Endodermal cell (in vitro differentiated cells): ENCODE measurements around the gene SFRP2. TPM values are rescaled to one million over a fixed set of nuclear protein-coding genes. Genes with fewer than 3 reads are reported as not detected.

Experiments used
- DNase-seq: peaks from one replicate; pipeline ENCODE4 v3.0.0-alpha.2; 2017
- H3K27ac ChIP-seq: 2 replicates; pipeline ENCODE4 v1.5.1; 2013; ENCODE audit warnings: mild to moderate bottlenecking, low read depth, low read length, moderate library complexity
- H3K27me3 ChIP-seq: 2 replicates; pipeline ENCODE4 v1.6.1; 2013; ENCODE audit warnings: mild to moderate bottlenecking, low read length, moderate library complexity; ENCODE audit not compliant: insufficient read depth, control insufficient read depth, poor library complexity, severe bottlenecking
- H3K36me3 ChIP-seq: 2 replicates; pipeline ENCODE4 v1.7.0; 2013; ENCODE audit warnings: mild to moderate bottlenecking, low read length, moderate library complexity; ENCODE audit not compliant: control insufficient read depth, insufficient read depth
- H3K4me1 ChIP-seq: one replicate; pipeline ENCODE4 v1.7.0; 2013; ENCODE audit warnings: low read length; ENCODE audit not compliant: control insufficient read depth, insufficient read depth
- H3K4me3 ChIP-seq: 2 replicates; pipeline ENCODE4 v1.5.1; 2013; ENCODE audit warnings: mild to moderate bottlenecking, low read length, moderate library complexity
- H3K9ac ChIP-seq: 2 replicates; pipeline ENCODE4 v1.6.1; 2013; ENCODE audit warnings: mild to moderate bottlenecking, low read length, moderate library complexity; ENCODE audit not compliant: poor library complexity, severe bottlenecking; ENCODE audit errors: extremely low read depth
- H3K9me3 ChIP-seq: 2 replicates; pipeline ENCODE4 v1.6.1; 2013; ENCODE audit warnings: mild to moderate bottlenecking, low read length, moderate library complexity; ENCODE audit not compliant: control insufficient read depth
- H3K27ac Mint-ChIP-seq: 2 replicates; pipeline ENCODE4 v1.8.0; 2020; ENCODE audit warnings: mixed read lengths
- H3K27me3 Mint-ChIP-seq: 2 replicates; pipeline ENCODE4 v1.8.0; 2021; ENCODE audit warnings: mild to moderate bottlenecking, mixed read lengths; ENCODE audit not compliant: insufficient read depth
- H3K36me3 Mint-ChIP-seq: 2 replicates; pipeline ENCODE4 v1.8.0; 2020; ENCODE audit warnings: low read depth, mixed read lengths
- H3K4me1 Mint-ChIP-seq: 2 replicates; pipeline ENCODE4 v1.8.0; 2020; ENCODE audit warnings: mixed read lengths
- H3K4me3 Mint-ChIP-seq: 2 replicates; pipeline ENCODE4 v1.8.0; 2020; ENCODE audit warnings: mild to moderate bottlenecking, moderate library complexity, mixed read lengths
- H3K9me3 Mint-ChIP-seq: 2 replicates; pipeline ENCODE4 v1.8.0; 2020; ENCODE audit warnings: mild to moderate bottlenecking, mixed read lengths
- CTCF ChIP-seq: fragments of 200-600 bp; sonication (generic); conservative IDR thresholded peaks from 2 replicates; pipeline ENCODE4 v1.5.0; 2021; ENCODE audit warnings: antibody characterized with exemption, mild to moderate bottlenecking
- WGBS, 2 experiments: methylation state at CpG; one replicate each; pipeline versions ENCODE4 v1.1.5 to v1.1.7; 2013; ENCODE audit warnings: missing lambda C conversion rate in 2 of 2, mixed read lengths in 1 of 2; ENCODE audit not compliant: insufficient coverage in 1 of 2, insufficient read length in 1 of 2; 5-methylcytosine and 5-hydroxymethylcytosine counted together
- total RNA-seq, 2 donors: library from RNA; stranded (reverse); fragmentation: NEBNext Ultra II Directional in 1 of 2; extraction: Animal tissue kit (Norgen Biotek cat#: 25700) in 1 of 2; gene quantifications; 2 replicates in 1 of 2; 3 replicates in 1 of 2; pipeline ENCODE4 v1.2.1, GENCODE V29; 2021

Gene SFRP2
- total RNA-seq, 2 donors from 2014 or later, result 5.3 to 69.1 TPM

GRCh38 chr4:153804722-153805121 is 15.8 kb upstream of the SFRP2 start:
- no peak overlapping the region for H3K27ac Mint-ChIP-seq
- no peak overlapping the region for H3K4me3 Mint-ChIP-seq
- Histone ChIP-seq H3K27ac (no peak overlapping the region), H3K9ac (no peak overlapping the region), H3K4me1 (peaks cover 3% of the 10 kb centered on the region), H3K4me3 (no peak overlapping the region), H3K9me3 (no peaks in the 10 kb centered on the region), H3K27me3 (peaks cover 9% of the 10 kb centered on the region), H3K36me3 (no peaks in the 10 kb centered on the region)
- no peaks in the 10 kb centered on the region for H3K36me3 Mint-ChIP-seq
- no peak for DNase-seq
- no peaks in the 10 kb centered on the region for H3K27me3 Mint-ChIP-seq
- 57 to 75% methylated on average over 1 to 3 of the region's 3 CpGs for WGBS, 2 experiments
- TF ChIP-seq CTCF, result no peak
- H3K9me3 Mint-ChIP-seq, result peaks cover 5% of the 10 kb centered on the region
- H3K4me1 Mint-ChIP-seq, result peaks cover 3% of the 10 kb centered on the region

- Histone ChIP-seq H3K9ac (no peak overlapping the region), H3K9me3 (no peaks in the 10 kb centered on the region), H3K4me3 (no peak overlapping the region), H3K27me3 (peaks cover 34% of the 10 kb centered on the region), H3K27ac (no peak overlapping the region), H3K36me3 (no peaks in the 10 kb centered on the region), H3K4me1 (peaks cover 4% of the 10 kb centered on the region)
- DNase-seq, result no peak
- Mint-ChIP-seq H3K9me3 (no peaks in the 10 kb centered on the region), H3K27ac (no peak overlapping the region), H3K4me3 (no peak overlapping the region), H3K36me3 (no peaks in the 10 kb centered on the region), H3K27me3 (peaks cover 4% of the 10 kb centered on the region), H3K4me1 (peaks cover 12% of the 10 kb centered on the region)
- TF ChIP-seq CTCF, result no peak
- 43 to 77% methylated on average over 1 to 2 of the region's 2 CpGs for WGBS, 2 experiments
These were observed 10.8 kb upstream of the SFRP2 start for GRCh38 chr4:153799694-153800074.

- DNase-seq, result no peak
- H3K4me1 Mint-ChIP-seq, result peaks cover 12% of the 10 kb centered on the region
- TF ChIP-seq CTCF, result no peak
- H3K36me3 ChIP-seq, result no peaks in the 10 kb centered on the region
- peaks cover 4% of the 10 kb centered on the region for H3K27me3 Mint-ChIP-seq
- H3K4me3 Mint-ChIP-seq, result no peak overlapping the region
- no peaks in the 10 kb centered on the region for H3K36me3 Mint-ChIP-seq
- no peak overlapping the region for H3K9ac ChIP-seq
- H3K9me3 Mint-ChIP-seq, result no peaks in the 10 kb centered on the region
- WGBS, 2 experiments, result 100% methylated on average over 3 of the region's 3 CpGs; no CpG with 5 or more reads in 1 of the 2 experiments
- H3K4me1 ChIP-seq, result peaks cover 4% of the 10 kb centered on the region
- H3K27ac Mint-ChIP-seq, result no peak overlapping the region
- no peak overlapping the region for H3K4me3 ChIP-seq
- no peaks in the 10 kb centered on the region for H3K9me3 ChIP-seq
- H3K27ac ChIP-seq, result no peak overlapping the region
- H3K27me3 ChIP-seq, result peaks cover 39% of the 10 kb centered on the region
These were observed 10.2 kb upstream of the SFRP2 start for GRCh38 chr4:153798901-153799693.
